HEK293T (cell line): ENCODE measurements around the gene SELENOH.

Experiments
- CTCF ChIA-PET: fragments of 350-600 bp; formaldehyde crosslinking; extraction: SDS; loops from one replicate; lab custom pipeline; 2021; ENCODE audit warnings: antibody characterized with exemption, inconsistent platforms; lab: Yijun Ruan, JAX
- POLR2A ChIA-PET: fragments of 350-600 bp; formaldehyde crosslinking; extraction: SDS; loops from one replicate; lab custom pipeline; 2020; ENCODE audit warnings: antibody characterized with exemption, inconsistent platforms; lab: Yijun Ruan, JAX
- DNase-seq: peaks from one replicate; pipeline ENCODE4 v3.0.0; 2012; ENCODE audit warnings: mixed read lengths; ENCODE audit errors: extremely low spot score
- ARNT ChIP-seq: fragments of 450-650 bp; IDR thresholded peaks from 2 replicates; pipeline ENCODE4 v1.6.1; 2017; ENCODE audit warnings: mild to moderate bottlenecking
- BHLHE40 ChIP-seq: fragments of 450-650 bp; IDR thresholded peaks from 2 replicates; pipeline ENCODE4 v1.6.1; 2016; ENCODE audit warnings: mild to moderate bottlenecking, moderate library complexity, borderline replicate concordance
- CTBP1 ChIP-seq: fragments of 450-650 bp; IDR thresholded peaks from 2 replicates; pipeline ENCODE4 v1.6.1; 2016; ENCODE audit warnings: borderline replicate concordance
- ELF4 ChIP-seq: fragments of 450-650 bp; IDR thresholded peaks from 2 replicates; pipeline ENCODE4 v1.6.1; 2017; ENCODE audit warnings: antibody characterized with exemption
- FOXA1 ChIP-seq: fragments of 450-650 bp; IDR thresholded peaks from 2 replicates; pipeline ENCODE4 v1.6.1; 2016; ENCODE audit warnings: mild to moderate bottlenecking
- FOXK2 ChIP-seq: fragments of 450-650 bp; IDR thresholded peaks from 2 replicates; pipeline ENCODE4 v1.6.1; 2016; ENCODE audit warnings: mild to moderate bottlenecking
- FOXM1 ChIP-seq: fragments of 450-650 bp; IDR thresholded peaks from 2 replicates; pipeline ENCODE4 v1.6.1; 2017; ENCODE audit warnings: mild to moderate bottlenecking, borderline replicate concordance
- HDGF ChIP-seq: fragments of 450-650 bp; IDR thresholded peaks from 2 replicates; pipeline ENCODE4 v1.6.1; 2017; ENCODE audit warnings: antibody characterized with exemption, borderline replicate concordance
- L3MBTL2 ChIP-seq: fragments of 450-650 bp; conservative IDR thresholded peaks from 2 replicates; pipeline ENCODE4 v1.6.1; 2016; ENCODE audit warnings: mild to moderate bottlenecking
- LEF1 ChIP-seq: fragments of 450-650 bp; IDR thresholded peaks from 2 replicates; pipeline ENCODE4 v1.6.1; 2017; ENCODE audit warnings: mild to moderate bottlenecking, borderline replicate concordance
- NFRKB ChIP-seq: fragments of 450-650 bp; IDR thresholded peaks from 2 replicates; pipeline ENCODE4 v1.6.1; 2016; ENCODE audit warnings: mild to moderate bottlenecking, moderate library complexity
- SP1 ChIP-seq: fragments of 450-650 bp; IDR thresholded peaks from 2 replicates; pipeline ENCODE4 v1.6.1; 2017
- SUZ12 ChIP-seq: fragments of 450-650 bp; IDR thresholded peaks from 2 replicates; pipeline ENCODE4 v1.6.1; 2016; ENCODE audit warnings: mild to moderate bottlenecking
- TARDBP ChIP-seq: fragments of 450-650 bp; IDR thresholded peaks from 2 replicates; pipeline ENCODE4 v1.6.1; 2016
- ZNF384 ChIP-seq: fragments of 450-650 bp; IDR thresholded peaks from 2 replicates; pipeline ENCODE4 v1.6.1; 2016
- TF ChIP-seq, protein P1 (sequence below): fragments of 450-650 bp; IDR thresholded peaks from 2 replicates; pipeline ENCODE4 v1.6.1; 2016

SELENOH gene

DNA sequence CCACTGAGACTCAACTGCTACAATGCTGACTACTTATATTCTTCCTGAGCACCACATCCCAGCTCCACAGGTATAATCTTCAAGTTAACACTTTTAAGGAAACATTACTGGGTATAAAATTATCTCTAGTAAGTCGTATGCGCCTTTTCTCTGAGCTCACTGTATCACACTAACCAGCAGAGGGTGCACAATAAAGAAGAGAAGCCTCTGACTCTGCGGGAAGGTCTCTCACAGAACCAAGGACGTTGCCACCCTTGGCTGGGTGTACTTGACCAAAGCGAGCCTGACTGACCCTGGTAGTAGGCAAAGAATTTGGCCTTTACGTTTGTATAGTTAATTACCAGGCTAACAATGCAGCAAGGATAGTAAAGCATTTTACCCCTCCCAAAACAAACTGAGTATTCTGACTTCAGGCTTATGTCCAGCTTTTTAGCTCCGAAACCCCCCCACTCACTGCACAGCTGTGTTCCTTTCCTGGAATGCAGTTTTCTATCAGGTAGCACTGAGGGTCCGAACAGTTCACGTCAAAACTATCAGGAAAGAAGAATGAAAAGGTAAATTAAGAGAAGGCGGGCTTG lies 10.5 kb downstream of the SELENOH start, which contains the start of gene BTBD18:
Gene BTBD18, minus strand, starts transcription at position 144 of the 578 bp plus-strand sequence. CDS start 631 bp downstream, outside the sequence.
- POLR2A ChIA-PET = interaction anchor here (0.8 to 2.9 kb wide), 5 partner anchors 9 to 49 kb away, joined by 3 to 12 read pairs (median 4); partner anchors contain the start of genes CTNND1, MED19, SELENOH and TMX2
- CTCF ChIA-PET = interaction anchor here (0.9 to 2.3 kb wide), 4 partner anchors 9 to 49 kb away, joined by 3 to 33 read pairs (median 8); partner anchors contain the start of genes CTNND1 and SELENOH
- DNase-seq = peak; percentile 46
- no peak for TF ChIP-seq FOXM1

DNA sequence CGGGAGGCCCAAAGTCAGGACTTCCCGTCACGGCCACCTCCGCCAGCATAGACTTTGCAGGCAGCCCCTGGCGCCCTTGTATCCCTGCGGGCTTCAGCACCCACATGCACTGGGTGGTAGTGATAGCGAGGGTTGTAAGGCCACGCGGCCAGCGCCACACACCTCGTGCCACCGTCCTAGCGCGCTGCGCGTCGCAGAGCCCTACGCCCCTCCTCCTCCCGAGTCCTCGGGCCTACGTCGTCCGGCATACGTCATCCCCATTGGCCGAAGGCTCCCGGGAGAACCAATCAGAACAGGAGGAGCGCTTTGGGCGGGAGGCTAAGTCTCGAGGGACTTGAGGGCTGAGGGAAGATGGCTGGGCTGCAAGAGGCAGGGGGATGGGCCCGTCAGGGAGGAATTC lies 11.7 kb downstream of the SELENOH start:
- DNase-seq = no peak
- POLR2A ChIA-PET = interaction anchor here (2.9 kb wide), 1 partner anchor 11 kb away, joined by 12 read pairs; the partner anchor contains the start of gene SELENOH
- CTCF ChIA-PET = interaction anchor here (2.2 kb wide), 1 partner anchor 48 kb away, joined by 33 read pairs; no protein-coding TSS in a partner anchor
- TF ChIP-seq BHLHE40 = no peak
- no peak for TF ChIP-seq SUZ12
- TF ChIP-seq NFRKB = no peak
- TF ChIP-seq ELF4 = no peak
- TF ChIP-seq FOXM1 = no peak
- TF ChIP-seq LEF1 = no peak
- TF ChIP-seq L3MBTL2 = no peak
- no peak for TF ChIP-seq CTBP1
- TF ChIP-seq ZNF384 = no peak
- TF ChIP-seq, protein P1, sequence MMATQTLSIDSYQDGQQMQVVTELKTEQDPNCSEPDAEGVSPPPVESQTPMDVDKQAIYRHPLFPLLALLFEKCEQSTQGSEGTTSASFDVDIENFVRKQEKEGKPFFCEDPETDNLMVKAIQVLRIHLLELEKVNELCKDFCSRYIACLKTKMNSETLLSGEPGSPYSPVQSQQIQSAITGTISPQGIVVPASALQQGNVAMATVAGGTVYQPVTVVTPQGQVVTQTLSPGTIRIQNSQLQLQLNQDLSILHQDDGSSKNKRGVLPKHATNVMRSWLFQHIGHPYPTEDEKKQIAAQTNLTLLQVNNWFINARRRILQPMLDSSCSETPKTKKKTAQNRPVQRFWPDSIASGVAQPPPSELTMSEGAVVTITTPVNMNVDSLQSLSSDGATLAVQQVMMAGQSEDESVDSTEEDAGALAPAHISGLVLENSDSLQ = no peak
- TF ChIP-seq FOXK2 = no peak
- TF ChIP-seq HDGF = no peak
- TF ChIP-seq TARDBP = no peak
- no peak for TF ChIP-seq ARNT
- no peak for TF ChIP-seq SP1

DNA sequence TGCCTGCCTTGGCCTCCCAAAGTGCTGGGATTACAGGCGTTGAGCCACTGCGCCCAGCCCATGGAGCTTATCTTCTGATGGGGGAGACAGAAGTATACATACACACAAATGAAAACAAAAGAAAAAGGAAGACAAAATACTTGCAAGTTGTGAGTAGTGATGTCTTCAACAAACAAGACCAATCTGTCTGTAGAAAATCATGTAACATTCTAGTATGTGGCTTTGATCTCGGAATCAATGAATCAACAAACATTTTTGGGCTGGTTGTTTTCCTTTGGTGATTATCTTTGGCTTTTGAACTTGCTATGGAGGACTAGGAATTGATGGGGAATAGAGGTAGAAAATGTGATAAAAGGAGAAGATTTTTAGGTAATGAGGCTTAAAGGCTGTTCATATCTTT lies 16.9 kb downstream of the SELENOH start:
- POLR2A ChIA-PET = no interaction called here

DNA sequence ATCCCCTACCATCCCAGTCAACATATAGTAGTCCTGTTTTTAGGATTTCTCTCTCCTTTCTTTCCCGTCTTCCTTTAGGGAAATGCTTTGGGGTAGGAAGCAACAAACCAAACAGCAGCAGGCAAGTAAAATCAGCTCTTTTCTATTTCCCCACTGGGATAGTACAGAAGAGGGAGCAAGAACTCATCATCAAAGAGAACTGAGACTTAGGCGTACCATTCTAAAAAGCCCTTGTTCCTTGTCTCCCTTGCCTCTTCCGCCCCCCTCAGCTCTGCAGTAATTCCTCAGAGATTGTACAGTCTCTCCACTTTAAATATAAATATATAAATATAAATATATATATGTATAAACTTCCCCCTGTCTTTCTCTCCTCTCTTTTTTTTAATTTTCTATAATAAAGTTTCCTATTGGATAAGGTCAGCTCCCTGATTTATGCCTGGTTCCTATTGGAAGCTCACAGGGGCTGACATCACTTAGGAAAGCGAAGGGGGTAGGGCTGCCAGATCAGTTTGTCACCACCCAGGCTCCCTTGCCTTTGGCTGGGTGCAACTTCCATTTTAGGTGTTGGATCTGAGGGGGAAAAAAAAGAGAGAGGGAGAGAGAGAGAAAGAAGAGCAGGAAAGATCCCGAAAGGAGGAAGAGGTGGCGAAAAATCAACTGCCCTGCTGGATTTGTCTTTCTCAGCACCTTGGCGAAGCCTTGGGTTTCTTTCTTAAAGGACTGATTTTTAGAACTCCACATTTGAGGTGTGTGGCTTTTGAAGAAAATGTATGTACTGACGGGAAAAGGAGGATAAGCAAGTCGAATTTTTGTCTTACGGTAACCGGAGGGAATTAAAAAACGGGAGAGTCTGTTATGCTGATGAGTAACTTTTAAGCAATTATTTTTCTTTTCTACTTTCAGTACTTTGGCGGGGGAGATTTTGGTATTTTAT lies 20.3 kb downstream of the SELENOH start, which contains the start of gene CTNND1:
Gene CTNND1, plus strand, starts transcription at position 502 of the 934 bp plus-strand sequence. CDS start 29,677 bp downstream, outside the sequence.
- ChIA-PET POLR2A (interaction anchor here (1.0 to 3.1 kb wide), 10 partner anchors 9 to 50 kb away, joined by 3 to 28 read pairs (median 5); partner anchors contain the start of genes BTBD18, MED19, SELENOH and TMX2), CTCF (interaction anchor here (0.5 to 2.8 kb wide), 4 partner anchors 10 to 101 kb away, joined by 3 to 15 read pairs (median 6); partner anchors contain the start of gene BTBD18)
- DNase-seq = peak; percentile 91
- TF ChIP-seq, protein P1 = peak; percentile 74
- TF ChIP-seq SUZ12 = no peak
- TF ChIP-seq CTBP1 = no peak
- TF ChIP-seq HDGF = no peak
- peak; percentile 93 for TF ChIP-seq ZNF384
- no peak for TF ChIP-seq FOXA1
- peak; percentile 48; the same call in 1 of the 2 replicates for TF ChIP-seq NFRKB
- TF ChIP-seq ARNT = no peak
- no peak for TF ChIP-seq ELF4

More for the DNA sequence above, 16.9 kb downstream of the SELENOH start:
- DNase-seq = no peak
- CTCF ChIA-PET = interaction anchor here (1.6 kb wide), 1 partner anchor 42 kb away, joined by 5 read pairs; no protein-coding TSS in a partner anchor
- TF ChIP-seq FOXM1 (no peak), FOXA1 (no peak), NFRKB (no peak), BHLHE40 (no peak), SUZ12 (no peak)

DNA sequence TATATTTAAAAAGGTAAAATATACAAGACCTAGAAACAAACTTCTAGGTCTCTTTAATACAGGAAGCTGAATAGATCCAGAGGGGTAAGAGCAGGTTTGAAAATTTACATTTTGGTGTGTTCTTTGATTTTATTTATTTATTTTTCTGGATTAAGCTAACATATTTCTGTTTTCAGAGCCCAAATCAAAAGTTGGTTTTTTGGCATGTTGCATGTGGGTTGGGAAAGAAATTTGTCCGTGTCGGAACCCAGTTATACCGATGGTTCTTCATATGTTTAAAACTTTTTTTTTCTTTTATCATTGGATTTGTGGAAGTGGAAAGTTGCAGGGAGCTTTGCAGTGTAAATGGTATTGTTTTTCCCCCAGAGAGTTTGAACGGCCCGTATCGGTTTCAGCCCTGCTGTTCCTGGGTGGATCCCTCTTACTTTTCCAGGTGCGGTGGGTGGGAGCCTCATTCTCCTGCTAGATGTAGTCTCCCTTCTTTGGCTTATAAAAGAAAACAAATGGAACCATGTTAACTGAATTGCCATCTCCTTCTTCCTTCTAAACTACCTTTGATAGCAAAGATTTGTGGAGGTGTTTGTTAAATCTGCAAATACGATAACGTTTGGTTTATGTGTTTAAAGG lies 21.1 kb downstream of the SELENOH start:
- TF ChIP-seq SP1 = no peak

DNA sequence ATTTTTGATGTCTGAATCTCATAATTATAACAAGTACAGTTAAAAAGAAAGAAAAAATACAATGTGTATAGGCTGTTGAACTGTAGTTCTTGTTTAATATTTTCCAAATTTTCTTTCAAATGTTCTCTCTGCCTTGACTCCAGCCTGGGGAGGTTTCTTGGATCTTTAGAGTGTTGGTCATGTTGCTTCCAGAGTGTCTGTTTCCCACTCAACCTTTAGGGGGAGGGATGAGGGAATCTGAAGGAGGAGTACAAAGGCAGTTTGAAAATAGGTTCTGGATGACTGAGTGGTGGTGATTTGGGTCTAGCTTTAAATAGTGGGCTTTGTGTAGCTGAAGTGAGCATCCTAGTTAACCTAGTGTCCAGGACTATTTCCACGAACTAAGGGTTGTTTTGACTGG lies 22.3 kb downstream of the SELENOH start:
- TF ChIP-seq, protein P1 = no peak
- no peak for TF ChIP-seq SUZ12
- no peak for TF ChIP-seq FOXK2
- POLR2A ChIA-PET = interaction anchor here (0.9 to 1.5 kb wide), 2 partner anchors 22 to 37 kb away, joined by 3 to 10 read pairs; partner anchors contain the start of gene SELENOH
- CTCF ChIA-PET = interaction anchor here (0.8 to 3.0 kb wide), 3 partner anchors 15 to 44 kb away, joined by 3 to 13 read pairs (median 7); no protein-coding TSS in a partner anchor
- peak; percentile 33 for DNase-seq

More for the DNA sequence above, 21.1 kb downstream of the SELENOH start:
- DNase-seq = peak; percentile 22
- CTCF ChIA-PET = interaction anchor here (0.8 to 3.0 kb wide), 2 partner anchors 38 to 45 kb away, joined by 3 to 13 read pairs; no protein-coding TSS in a partner anchor
- POLR2A ChIA-PET = interaction anchor here (1.3 to 3.1 kb wide), 5 partner anchors 10 to 50 kb away, joined by 5 to 28 read pairs (median 7); partner anchors contain the start of genes MED19, SELENOH and TMX2
